Dermis blood vessel endothelial cell (primary cell): ENCODE data around the gene GFRA4. TPM values are rescaled to one million over a fixed set of nuclear protein-coding genes. Genes with fewer than 3 reads are reported as not detected.

Experiments used
- DNase-seq: peaks from one replicate; pipeline ENCODE4 v3.0.0; 2010
- total RNA-seq: library from RNA; depleted of rRNA; stranded (reverse); fragments of >200 nt; gene quantifications from 2 replicates; pipeline ENCODE4 v1.2.3, GENCODE V29; 2014

GFRA4 gene
- total RNA-seq, 1 donor from 2014 or later: not detected

DNA sequence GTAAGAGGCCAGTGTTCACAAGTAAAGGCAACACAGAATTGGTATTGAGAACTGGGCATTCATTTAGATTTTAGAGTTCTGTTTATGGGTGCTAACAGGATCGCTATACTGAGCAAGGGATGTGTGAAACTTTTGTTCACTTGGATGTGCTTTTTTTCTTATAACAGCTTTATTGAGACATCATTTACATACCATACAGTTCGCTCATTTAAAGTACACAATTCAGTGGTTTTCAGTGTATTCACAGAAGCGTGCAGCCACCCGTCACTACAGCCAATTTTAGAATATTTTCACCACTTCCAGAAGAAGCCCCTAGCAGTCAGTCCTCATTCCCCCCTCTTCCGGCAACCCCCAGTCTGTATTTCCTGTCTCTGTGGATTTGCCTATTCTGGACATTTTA, 48.7 kb downstream of the GFRA4 start:
- no peak for DNase-seq

DNA sequence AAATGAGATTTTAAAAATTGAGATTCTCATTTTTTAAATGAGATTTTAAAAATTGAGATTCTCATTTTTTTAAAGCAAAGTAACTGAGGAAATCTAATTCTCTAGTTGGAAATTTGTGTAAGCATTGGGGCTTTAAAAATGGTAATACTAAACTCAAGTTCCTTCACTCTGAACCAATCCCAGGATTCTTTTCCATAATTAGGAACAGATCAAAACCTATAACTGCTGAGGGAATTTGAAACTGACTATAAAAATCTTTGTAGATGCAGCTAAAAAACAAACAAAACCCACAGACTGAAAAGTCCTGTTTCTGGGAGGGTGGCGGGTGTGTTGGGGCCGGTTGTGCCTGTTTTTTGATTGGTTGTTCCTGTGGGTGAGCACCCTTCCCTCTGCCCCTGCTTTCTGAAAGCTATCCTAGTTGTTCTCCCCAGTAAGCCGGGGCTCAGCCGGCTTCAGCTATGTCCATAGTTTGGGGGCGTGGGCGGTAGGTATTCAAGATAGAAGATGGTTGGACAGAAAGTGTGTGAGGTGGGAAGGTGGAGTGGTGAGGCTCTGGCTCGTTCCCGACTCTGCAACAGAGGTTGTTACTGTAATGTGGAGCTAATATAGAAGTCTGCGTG, 49.3 kb downstream of the GFRA4 start:
- no peak for DNase-seq

DNA sequence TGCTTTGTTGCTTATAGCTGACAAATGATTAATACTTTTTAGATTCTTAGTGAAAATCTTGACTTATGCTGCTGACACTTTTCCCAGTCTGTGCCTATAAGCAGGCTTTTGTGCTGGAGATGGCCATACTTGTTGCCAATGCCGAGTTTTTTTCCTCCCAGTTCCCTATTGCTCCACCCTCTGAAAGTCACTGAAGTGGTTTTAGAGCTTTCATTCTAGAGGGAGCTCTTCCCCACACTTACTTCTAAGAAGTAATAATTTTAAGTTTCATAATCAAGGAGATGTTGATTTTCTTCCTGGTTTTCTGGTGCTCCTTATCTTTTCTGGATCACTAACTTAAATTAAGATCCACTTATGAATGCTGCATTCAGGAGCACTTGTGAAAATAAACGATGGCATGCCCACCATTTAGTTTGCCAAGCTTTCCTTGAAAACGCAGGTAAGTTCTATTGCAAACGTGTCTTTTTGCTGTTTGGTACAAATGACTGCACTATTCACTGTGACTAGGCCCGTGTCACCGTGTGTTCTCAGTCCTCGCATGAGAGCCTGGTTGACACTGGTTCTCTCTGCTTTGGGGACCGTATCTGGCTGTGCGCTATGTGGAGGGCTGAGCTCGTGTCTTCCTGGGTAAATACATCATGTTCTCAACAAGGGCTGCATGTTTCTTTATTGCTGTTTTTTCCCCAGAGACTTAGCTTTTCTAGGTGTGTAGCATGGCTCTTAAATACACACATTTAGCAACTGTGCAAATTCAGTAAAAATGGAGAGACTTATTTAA, 50.2 kb downstream of the GFRA4 start:
- no peak for DNase-seq

GRCh38 chr20:3611901-3612300, 51.3 kb downstream of the GFRA4 start:
- DNase-seq: no peak

Other genes with a start within 250 kb of the GFRA4 start
- 42.9 and 58.4 TPM in 2 replicates for gene ATRN, start 192.4 kb downstream of the GFRA4 start, total RNA-seq
- 0.09 and 0.17 TPM in 2 replicates for gene ADAM33, start 18.6 kb upstream of the GFRA4 start, total RNA-seq
- gene SIGLEC1, start 49.2 kb upstream of the GFRA4 start, total RNA-seq: not detected in 2 replicates
- gene HSPA12B, start 69.3 kb upstream of the GFRA4 start, total RNA-seq: 15.1 and 16.7 TPM in 2 replicates
- gene ADISSP, start 104.4 kb upstream of the GFRA4 start, total RNA-seq: 12.1 and 34.7 TPM in 2 replicates
- gene SPEF1, start 118.0 kb upstream of the GFRA4 start, total RNA-seq: 0.05 TPM in 1 of 2 replicates, not detected in the other
- 115 and 124 TPM in 2 replicates for gene CENPB, start 123.3 kb upstream of the GFRA4 start, total RNA-seq
- gene CDC25B, start 132.9 kb upstream of the GFRA4 start, total RNA-seq: 28.8 and 91.1 TPM in 2 replicates
- gene AP5S1, start 157.1 kb upstream of the GFRA4 start, total RNA-seq: 22.3 and 31.6 TPM in 2 replicates
- 21.4 and 35.7 TPM in 2 replicates for gene MAVS, start 183.4 kb upstream of the GFRA4 start, total RNA-seq
- gene PANK2, start 226.0 kb upstream of the GFRA4 start, total RNA-seq: 63.3 and 77.8 TPM in 2 replicates